HCT116 (cell line): Measurements from ENCODE around the gene NCSTN. TPM values are rescaled to one million over a fixed set of nuclear protein-coding genes. Genes with fewer than 3 reads are reported as not detected.
A peak's percentile ranks its signal among the peaks of the same experiment; 100 is the strongest.

Experiments
- ATAC-seq: fragments of 200-7000 bp; cut with Tn5 transposase; 2 replicates; pipeline ENCODE4 v1.9.1; 2020; ENCODE audit warnings: mild to moderate bottlenecking, moderate library complexity
- BruUV-seq: library from RNA; stranded (reverse); fragments of 400-500 nt; replicated peaks from 2 replicates; lab custom pipeline; 2021; lab: Mats Ljungman, UMichigan
- CTCF ChIA-PET: fragments of 300-600 bp; sonication (Branson Sonifier 250); formaldehyde crosslinking; loops from one replicate; lab custom pipeline; 2021; ENCODE audit warnings: antibody characterized with exemption; lab: Charles Lee
- POLR2A ChIA-PET: fragments of 300-600, 350-600 bp; sonication (Branson Sonifier 250); formaldehyde crosslinking; loops from one replicate; lab custom pipeline; 2021; ENCODE audit warnings: antibody characterized with exemption; lab: Charles Lee
- RAD21 ChIA-PET, 2 experiments: fragments of 300-600 bp; sonication (Branson Sonifier 250); formaldehyde crosslinking; loops; one replicate each; lab custom pipeline; 2023; ENCODE audit warnings: low total read pairs in 2 of 2; ENCODE audit not compliant: uncharacterized antibody in 2 of 2, unreplicated experiment in 2 of 2, low non-redundant PET in 1 of 2; lab: Charles Lee
- DNase-seq: peaks from one replicate; pipeline ENCODE4 v3.0.0-alpha.2; 2010; ENCODE audit warnings: low read depth, low spot score
- H2AFZ ChIP-seq: fragments of 200-600 bp; shearing (Covaris generic), sonication (generic); 2 replicates; pipeline ENCODE4 v1.6.1; 2017; ENCODE audit warnings: low read depth, mixed run types, mixed read lengths, antibody characterized with exemption, low read length; ENCODE audit not compliant: poor library complexity, severe bottlenecking
- H3K27ac ChIP-seq: 2 replicates; pipeline ENCODE4 v1.5.1; 2012; ENCODE audit warnings: low read depth, low read length
- H3K27me3 ChIP-seq: fragments of 200-600 bp; sonication (generic); 2 replicates; pipeline ENCODE4 v1.6.1; 2016; ENCODE audit warnings: mixed run types, low read length, mixed read lengths; ENCODE audit not compliant: insufficient read depth
- H3K36me3 ChIP-seq, 2 experiments: fragments of 200-500 bp in 1 of 2; fragments of 200-600 bp in 1 of 2; sonication (Bioruptor generic) in 1 of 2; sonication (generic) in 1 of 2; 2 replicates each; pipeline versions ENCODE4 v1.5.1 to v1.6.1; 2014 to 2016; ENCODE audit warnings: low read length in 2 of 2, inconsistent platforms in 1 of 2, mixed read lengths in 1 of 2, mixed run types in 1 of 2; ENCODE audit not compliant: insufficient read depth in 2 of 2, control insufficient read depth in 1 of 2
- H3K4me1 ChIP-seq, 2 experiments: fragments of 200-600 bp in 1 of 2; sonication (generic) in 1 of 2; 2 replicates each; pipeline versions ENCODE4 v1.5.1 to v1.6.1; 2012 to 2017; ENCODE audit warnings: low read length in 2 of 2, inconsistent platforms in 1 of 2, mild to moderate bottlenecking in 1 of 2, mixed read lengths in 1 of 2, mixed run types in 1 of 2, moderate library complexity in 1 of 2; ENCODE audit not compliant: insufficient read depth in 2 of 2, control insufficient read depth in 1 of 2
- H3K4me2 ChIP-seq: fragments of 200-600 bp; sonication (generic); 2 replicates; pipeline ENCODE4 v1.6.1; 2017; ENCODE audit warnings: mixed run types, low read length, mixed read lengths
- H3K4me3 ChIP-seq, 2 experiments: fragments of 200-600 bp in 1 of 2; sonication (generic) in 1 of 2; replicated peaks in 1 of 2; 2 replicates each; pipeline ENCODE4 v1.5.1; 2011 to 2016; ENCODE audit warnings: low read length in 2 of 2, control low read depth in 1 of 2, low read depth in 1 of 2, mild to moderate bottlenecking in 1 of 2, mixed read lengths in 1 of 2, mixed run types in 1 of 2
- H3K79me2 ChIP-seq: fragments of 200-600 bp; sonication (generic); 2 replicates; pipeline ENCODE4 v1.6.1; 2017; ENCODE audit warnings: mild to moderate bottlenecking, mixed run types, low read length, moderate library complexity, mixed read lengths; ENCODE audit not compliant: insufficient read depth
- H3K9ac ChIP-seq: fragments of 200-600 bp; sonication (generic); 2 replicates; pipeline ENCODE4 v1.6.1; 2016; ENCODE audit warnings: low read length, mixed read lengths
- H3K9me2 ChIP-seq: fragments of 200-600 bp; sonication (generic), shearing (Covaris generic); 2 replicates; pipeline ENCODE4 v1.6.1; 2017; ENCODE audit warnings: mixed run types, mild to moderate bottlenecking, moderate library complexity; ENCODE audit not compliant: insufficient read depth
- H3K9me3 ChIP-seq, 2 experiments: fragments of 200-500 bp in 1 of 2; fragments of 200-600 bp in 1 of 2; sonication (Bioruptor generic) in 1 of 2; sonication (generic) in 1 of 2; 2 replicates each; pipeline ENCODE4 v1.6.1; 2014 to 2017; ENCODE audit warnings: low read length in 2 of 2, mixed read lengths in 2 of 2, inconsistent platforms in 1 of 2, low read depth in 1 of 2, mild to moderate bottlenecking in 1 of 2, mixed run types in 1 of 2, moderate library complexity in 1 of 2; ENCODE audit not compliant: control insufficient read depth in 1 of 2, insufficient read depth in 1 of 2
- H4K20me1 ChIP-seq: fragments of 200-600 bp; sonication (generic), shearing (Covaris generic); 2 replicates; pipeline ENCODE4 v1.6.1; 2017; ENCODE audit warnings: mixed run types, mild to moderate bottlenecking, moderate library complexity; ENCODE audit not compliant: insufficient read depth
- CEBPB ChIP-seq: IDR thresholded peaks from 2 replicates; pipeline ENCODE4 v1.6.1; 2012; ENCODE audit warnings: low read depth
- JUND ChIP-seq: IDR thresholded peaks from 2 replicates; pipeline ENCODE4 v1.6.1; 2012
- RAD21 ChIP-seq: IDR thresholded peaks from 2 replicates; pipeline ENCODE4 v1.6.1; 2012; ENCODE audit warnings: low read depth, mild to moderate bottlenecking
- SIN3A ChIP-seq: IDR thresholded peaks from 2 replicates; pipeline ENCODE4 v1.6.1; 2012; ENCODE audit warnings: low read depth
- SP1 ChIP-seq: IDR thresholded peaks from 2 replicates; pipeline ENCODE4 v1.6.1; 2012; ENCODE audit warnings: low read depth
- TCF7L2 ChIP-seq: IDR thresholded peaks from 2 replicates; pipeline ENCODE4 v1.7.0; 2011; ENCODE audit warnings: borderline replicate concordance, inconsistent platforms; ENCODE audit not compliant: insufficient read depth, insufficient read length; ENCODE audit errors: extremely low read depth
- YY1 ChIP-seq: IDR thresholded peaks from 2 replicates; pipeline ENCODE4 v1.6.1; 2011; ENCODE audit warnings: low read length, low read depth, moderate library complexity, mild to moderate bottlenecking; ENCODE audit not compliant: insufficient replicate concordance; ENCODE audit errors: extremely low read depth
- ZBTB33 ChIP-seq: IDR thresholded peaks from 2 replicates; pipeline ENCODE4 v1.6.1; 2011; ENCODE audit warnings: mild to moderate bottlenecking, low read length, moderate library complexity; ENCODE audit not compliant: insufficient replicate concordance; ENCODE audit errors: extremely low read depth
- ZFX ChIP-seq: fragments of 450-650 bp; IDR thresholded peaks from 2 replicates; pipeline ENCODE4 v1.6.1; 2017
- intact Hi-C: fragments of 100-400 bp; cut with micrococcal nuclease; formaldehyde crosslinking; loops from 2 replicates; pipeline ENCODE4 v1.10.0; 2022
- total RNA-seq: library from RNA; stranded (reverse); gene quantifications from one replicate; pipeline ENCODE4 v1.2.1, GENCODE V29; 2021; ENCODE audit not compliant: unreplicated experiment
- TF ChIP-seq, protein P1 (sequence below), 3 experiments: fragments of 200-600 bp in 1 of 3; sonication (generic) in 1 of 3; IDR thresholded peaks in 2 of 3; conservative IDR thresholded peaks in 1 of 3; 2 replicates each; pipeline ENCODE4 v1.5.1; 2012 to 2017; ENCODE audit warnings: low read depth in 2 of 3, low read length in 2 of 3, antibody characterized with exemption in 1 of 3, borderline replicate concordance in 1 of 3, control low read depth in 1 of 3, mild to moderate bottlenecking in 1 of 3, mixed read lengths in 1 of 3, mixed run types in 1 of 3, moderate library complexity in 1 of 3; ENCODE audit not compliant: insufficient read depth in 1 of 3

Gene NCSTN
- total RNA-seq, 1 experiment from 2014 or later = 68.4 TPM

DNA sequence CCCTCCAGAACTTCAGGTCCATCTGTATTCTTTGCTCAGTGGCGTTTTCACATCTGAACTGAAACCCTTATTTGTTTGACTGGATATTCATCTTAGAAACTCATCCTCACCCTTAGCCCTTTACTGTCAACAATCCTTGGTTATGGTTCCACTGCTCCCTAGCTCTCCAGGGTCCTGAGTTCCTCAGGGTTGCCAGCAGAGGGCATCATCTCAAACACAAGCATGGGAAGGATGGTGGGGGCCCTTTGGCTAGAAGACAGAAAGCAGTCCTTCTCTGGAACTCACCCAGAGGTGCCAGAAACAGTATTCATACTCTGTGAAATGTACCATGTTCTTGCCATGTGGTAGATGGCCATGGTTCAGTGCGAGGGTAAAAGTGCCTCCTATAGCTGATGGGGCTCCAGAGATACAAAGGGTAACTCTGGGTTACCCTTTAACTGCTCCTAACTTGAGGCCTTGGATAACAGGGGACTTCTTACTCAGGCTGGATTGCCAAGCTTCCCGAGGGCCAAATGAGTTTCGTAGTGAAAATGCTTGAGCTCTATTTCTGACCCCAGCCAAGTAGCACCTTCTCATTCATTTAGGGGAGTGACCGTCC, 11.3 kb downstream of the NCSTN start:
- intact Hi-C loops = loop anchor here (1.0 kb wide), 1 partner anchor 62 kb away; no protein-coding TSS in a partner anchor
- H3K4me2 ChIP-seq = no peak overlapping the region
- H3K9me2 ChIP-seq = no peaks in the 10 kb centered on the region
- DNase-seq (no peak), ATAC-seq (peak; percentile 89)
- RAD21 ChIA-PET = interaction anchor here in 1 of 2 experiments (1.2 kb wide), 1 partner anchor 62 kb away, joined by 4 read pairs; no protein-coding TSS in a partner anchor
- no peak overlapping the region for H3K9ac ChIP-seq
- H3K27ac ChIP-seq = no peak overlapping the region
- H2AFZ ChIP-seq = no peak overlapping the region
- no peak overlapping the region for H3K4me3 ChIP-seq
- peaks cover 41 to 54% of the 10 kb centered on the region in 2 experiments; a peak in 3 of 4 replicates for H3K36me3 ChIP-seq
- POLR2A ChIA-PET = no interaction called here
- no TSS peak for BruUV-seq
- H3K79me2 ChIP-seq = no peaks in the 10 kb centered on the region
- no peaks in the 10 kb centered on the region for H3K9me3 ChIP-seq
- CTCF ChIA-PET = interaction anchor here (0.6 to 3.1 kb wide), 10 partner anchors 9 to 253 kb away, joined by 3 to 24 read pairs (median 4); no protein-coding TSS in a partner anchor
- H4K20me1 ChIP-seq = no peaks in the 10 kb centered on the region
- no peaks in the 10 kb centered on the region for H3K4me1 ChIP-seq
- TF ChIP-seq, protein P1, sequence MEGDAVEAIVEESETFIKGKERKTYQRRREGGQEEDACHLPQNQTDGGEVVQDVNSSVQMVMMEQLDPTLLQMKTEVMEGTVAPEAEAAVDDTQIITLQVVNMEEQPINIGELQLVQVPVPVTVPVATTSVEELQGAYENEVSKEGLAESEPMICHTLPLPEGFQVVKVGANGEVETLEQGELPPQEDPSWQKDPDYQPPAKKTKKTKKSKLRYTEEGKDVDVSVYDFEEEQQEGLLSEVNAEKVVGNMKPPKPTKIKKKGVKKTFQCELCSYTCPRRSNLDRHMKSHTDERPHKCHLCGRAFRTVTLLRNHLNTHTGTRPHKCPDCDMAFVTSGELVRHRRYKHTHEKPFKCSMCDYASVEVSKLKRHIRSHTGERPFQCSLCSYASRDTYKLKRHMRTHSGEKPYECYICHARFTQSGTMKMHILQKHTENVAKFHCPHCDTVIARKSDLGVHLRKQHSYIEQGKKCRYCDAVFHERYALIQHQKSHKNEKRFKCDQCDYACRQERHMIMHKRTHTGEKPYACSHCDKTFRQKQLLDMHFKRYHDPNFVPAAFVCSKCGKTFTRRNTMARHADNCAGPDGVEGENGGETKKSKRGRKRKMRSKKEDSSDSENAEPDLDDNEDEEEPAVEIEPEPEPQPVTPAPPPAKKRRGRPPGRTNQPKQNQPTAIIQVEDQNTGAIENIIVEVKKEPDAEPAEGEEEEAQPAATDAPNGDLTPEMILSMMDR (IDR thresholded peaks at IDR 0.05 in 2 of 3, conservative IDR thresholded peaks at IDR 0.05 in 1 of 3; ENCODE audit: borderline replicate concordance in 1 of 3, insufficient read depth in 1 of 3, low read depth in 2 of 3, low read length in 2 of 3) = peak; percentile 51 to 74 (median 70); a peak in 5 of 6 replicates
- TF ChIP-seq CEBPB (no peak), RAD21 (peak; percentile 39)
- no peaks in the 10 kb centered on the region for H3K27me3 ChIP-seq

DNA sequence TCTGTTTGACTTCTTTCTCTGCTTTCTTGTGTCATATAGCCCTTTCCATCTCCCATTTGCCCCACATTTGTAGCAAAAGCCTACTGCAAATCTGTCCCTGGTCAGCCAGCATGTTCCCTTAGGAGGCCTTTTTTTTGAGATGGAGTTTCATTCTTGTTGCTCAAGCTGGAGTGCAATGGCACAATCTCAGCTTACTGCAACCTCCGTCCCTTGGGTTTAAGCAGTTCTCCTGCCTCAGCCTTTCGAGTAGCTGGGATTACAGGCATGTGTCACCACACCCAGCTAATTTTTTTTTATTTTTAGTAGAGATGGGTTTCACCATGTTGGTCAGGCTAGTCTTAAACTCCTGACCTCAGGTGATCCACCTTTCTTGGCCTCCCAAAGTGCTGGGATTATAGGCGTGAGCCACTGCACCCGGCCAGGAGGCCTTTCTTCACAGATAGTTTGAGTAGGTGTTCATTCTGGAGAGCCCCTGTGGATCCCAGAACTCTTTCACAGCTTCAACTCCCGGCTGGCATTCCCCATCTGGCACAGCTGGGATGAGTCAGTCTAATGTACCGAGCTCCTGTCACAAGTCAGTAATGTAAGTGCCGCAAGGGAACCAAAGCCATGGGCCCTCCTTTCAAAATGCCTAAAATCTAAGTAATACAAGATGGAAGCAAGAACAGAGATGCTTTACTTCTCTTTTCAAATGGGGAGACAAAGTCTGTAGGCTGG, 14.3 kb downstream of the NCSTN start:
- Histone ChIP-seq H3K36me3 (peaks cover 30 to 39% of the 10 kb centered on the region in 2 experiments; a peak in 3 of 4 replicates), H3K79me2 (no peaks in the 10 kb centered on the region), H3K9me2 (no peaks in the 10 kb centered on the region), H3K27me3 (no peaks in the 10 kb centered on the region), H3K27ac (no peak overlapping the region), H4K20me1 (no peaks in the 10 kb centered on the region), H3K9me3 (no peaks in the 10 kb centered on the region), H3K4me1 (no peaks in the 10 kb centered on the region), H3K9ac (no peak overlapping the region), H3K4me2 (no peak overlapping the region), H2AFZ (no peak overlapping the region), H3K4me3 (no peak overlapping the region)
- POLR2A ChIA-PET = no interaction called here
- CTCF ChIA-PET = no interaction called here
- no TSS peak for BruUV-seq
- no peak for ATAC-seq
- no peak for DNase-seq
- RAD21 ChIA-PET = no interaction called here
- intact Hi-C loops = no loop called here
- TF ChIP-seq SP1 (no peak), CEBPB (no peak), ZBTB33 (no peak), JUND (no peak), ZFX (no peak), TCF7L2 (no peak), YY1 (no peak), SIN3A (no peak)
- TF ChIP-seq, protein P1 (IDR thresholded peaks at IDR 0.05 in 2 of 3, conservative IDR thresholded peaks at IDR 0.05 in 1 of 3; ENCODE audit: borderline replicate concordance in 1 of 3, insufficient read depth in 1 of 3, low read depth in 2 of 3, low read length in 2 of 3) = no peak
